ENCODE results near the gene SOWAHC. TPM values are rescaled to one million over a fixed set of nuclear protein-coding genes. Genes with fewer than 3 reads are reported as not detected.
"Not testable (repeated sequence)": the region's sequence is repeated elsewhere in the genome, so short reads cannot be mapped to it uniquely, and the experiment has no call there.

SOWAHC gene
- total and polyA plus RNA-seq, 2 of the 13 experiments (the other 11 are each of a cell fraction or from before 2014, with no cell fraction given) = 21.2 to 22.5 TPM

DNA sequence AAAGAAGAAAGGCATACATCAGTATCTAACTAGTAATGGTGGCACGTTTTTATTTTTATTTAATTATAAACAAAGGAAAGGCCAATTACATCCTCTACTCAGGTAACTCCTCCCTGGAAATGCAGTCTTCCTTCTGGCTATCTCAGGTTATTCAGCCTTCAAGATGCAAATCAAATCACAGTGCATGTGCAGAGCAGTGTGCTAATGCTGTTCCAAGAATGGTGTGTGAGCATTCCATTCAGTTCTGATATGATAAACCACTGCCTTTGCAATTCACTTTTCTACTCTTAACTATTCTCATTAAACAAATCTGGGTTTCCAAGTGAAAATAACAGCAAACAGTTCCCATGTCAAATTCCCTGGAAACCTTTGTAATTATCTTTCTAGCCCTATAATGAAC lies 38.8 kb upstream of the SOWAHC start (continued):
- TF ChIP-seq ZFP41 (CRISPR knock-in tag; IDR thresholded peaks at IDR 0.05; ENCODE audit: borderline replicate concordance) (no peak), ASH2L (IDR thresholded peaks at IDR 0.05; ENCODE audit: insufficient read length, low read depth, low read length) (no peak)
- TF ChIP-seq, protein P1, sequence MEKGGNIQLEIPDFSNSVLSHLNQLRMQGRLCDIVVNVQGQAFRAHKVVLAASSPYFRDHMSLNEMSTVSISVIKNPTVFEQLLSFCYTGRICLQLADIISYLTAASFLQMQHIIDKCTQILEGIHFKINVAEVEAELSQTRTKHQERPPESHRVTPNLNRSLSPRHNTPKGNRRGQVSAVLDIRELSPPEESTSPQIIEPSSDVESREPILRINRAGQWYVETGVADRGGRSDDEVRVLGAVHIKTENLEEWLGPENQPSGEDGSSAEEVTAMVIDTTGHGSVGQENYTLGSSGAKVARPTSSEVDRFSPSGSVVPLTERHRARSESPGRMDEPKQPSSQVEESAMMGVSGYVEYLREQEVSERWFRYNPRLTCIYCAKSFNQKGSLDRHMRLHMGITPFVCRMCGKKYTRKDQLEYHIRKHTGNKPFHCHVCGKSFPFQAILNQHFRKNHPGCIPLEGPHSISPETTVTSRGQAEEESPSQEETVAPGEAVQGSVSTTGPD (CRISPR knock-in tag; IDR thresholded peaks at IDR 0.05) = no peak

DNA sequence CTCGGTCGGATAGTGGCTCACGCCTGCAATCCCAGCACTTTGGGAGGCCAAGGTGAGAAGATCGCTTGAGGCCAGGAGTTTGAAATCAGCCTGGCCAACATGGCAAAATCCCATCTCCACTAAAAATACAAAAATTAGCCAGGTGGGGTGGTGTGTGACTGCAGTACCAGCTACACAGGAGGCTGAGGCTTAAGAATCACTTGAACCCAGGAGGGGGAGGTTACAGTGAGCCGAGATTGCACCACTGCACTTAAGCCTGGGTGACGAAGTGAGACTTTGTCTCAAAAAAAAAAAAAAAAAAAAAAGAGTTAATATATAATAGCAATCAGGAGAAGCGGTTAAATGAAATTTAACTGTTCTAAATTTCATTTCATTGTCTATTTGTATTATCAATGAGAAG lies 36.5 kb upstream of the SOWAHC start:
- H4K20me1 ChIP-seq (ENCODE audit: insufficient read depth, low read length); H3K4me1 ChIP-seq (ENCODE audit: insufficient read depth, low read length); FAIRE-seq; H3K79me2 ChIP-seq (ENCODE audit: insufficient read depth, low read length); ATAC-seq; BruUV-seq (replicated peaks); in situ Hi-C loops (cut with HindIII; ENCODE audit: extremely low pct_ligation_motif_present, low pct_unique_long_range_greater_than_20kb); DNase-seq (ENCODE audit: low spot score); H3K4me2 ChIP-seq (ENCODE audit: low read depth, low read length); intact Hi-C loops (cut with micrococcal nuclease; ENCODE audit: unreplicated experiment); H3K4me3 ChIP-seq (replicated peaks in 1 of 3; ENCODE audit: insufficient read depth in 1 of 3, low read depth in 2 of 3, low read length in 3 of 3); H3K27ac ChIP-seq (ENCODE audit: extremely low read length, insufficient read depth, low read length); H3K9ac ChIP-seq (ENCODE audit: insufficient read depth, low read depth, low read length); H3K27me3 ChIP-seq (ENCODE audit: control insufficient read depth in 1 of 2, insufficient read depth in 2 of 2, low read length in 2 of 2); CTCF ChIA-PET (ENCODE audit: low intra/inter-chr PET ratio, low total read pairs); POLR2A ChIA-PET; H3K9me3 ChIP-seq (ENCODE audit: low read length); H2AFZ ChIP-seq (ENCODE audit: low read length): not testable (repeated sequence)
- WGBS (ENCODE audit: low lambda C conversion rate) = 98% methylated on average over 7 of the region's 7 CpGs
- H3K36me3 ChIP-seq (replicated peaks in 1 of 2; ENCODE audit: control insufficient read depth in 1 of 2, insufficient read depth in 2 of 2, low read length in 2 of 2) = peaks cover 10 to 41% of the 10 kb centered on the region in 2 experiments
